Measurements from ENCODE around the gene CTU1.

CTU1 gene

DNA sequence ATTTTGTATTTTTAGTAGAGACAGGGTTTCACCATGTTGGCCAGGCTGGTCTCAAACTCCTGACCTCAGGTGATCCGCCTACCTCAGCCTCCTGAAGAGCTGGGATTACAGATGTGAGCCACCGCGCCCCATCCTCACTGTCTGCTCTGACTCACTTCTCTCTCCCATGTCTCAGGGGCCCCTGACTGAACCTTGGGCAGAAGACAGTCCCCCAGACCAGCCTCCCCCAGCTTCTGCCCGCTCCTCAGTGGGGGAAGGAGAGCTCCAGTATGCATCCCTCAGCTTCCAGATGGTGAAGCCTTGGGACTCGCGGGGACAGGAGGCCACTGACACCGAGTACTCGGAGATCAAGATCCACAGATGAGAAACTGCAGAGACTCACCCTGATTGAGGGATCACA is 21.5 kb upstream of the CTU1 start:
- DNase-seq (no peak), ATAC-seq (ENCODE audit: insufficient read depth, low read depth) (no peak)
- Histone ChIP-seq H3K9me3 (ENCODE audit: insufficient read depth, low read length, severe bottlenecking) (no peaks in the 10 kb centered on the region), H4K20me1 (ENCODE audit: insufficient read depth, low read length) (no peaks in the 10 kb centered on the region), H3K4me2 (ENCODE audit: insufficient read depth, low read length) (no peak overlapping the region), H3K36me3 (ENCODE audit: insufficient read depth, low read length) (no peaks in the 10 kb centered on the region), H2AFZ (ENCODE audit: low read depth, low read length) (no peak overlapping the region), H3K9ac (ENCODE audit: low read depth, low read length) (no peak overlapping the region), H3K4me3 (ENCODE audit: low read depth in 1 of 2, low read length in 2 of 2) (no peak overlapping the region), H3K27me3 (ENCODE audit: insufficient read depth, low read length, poor library complexity) (no peaks in the 10 kb centered on the region), H3K4me1 (ENCODE audit: insufficient read depth, low read length) (no peaks in the 10 kb centered on the region), H3K79me2 (ENCODE audit: insufficient read depth, low read length) (no peaks in the 10 kb centered on the region), H3K27ac (ENCODE audit: low read length) (no peak overlapping the region)
- no peak for TF ChIP-seq EZH2 (IDR thresholded peaks at IDR 0.05; ENCODE audit: borderline replicate concordance, low read depth, low read length, severe bottlenecking)
- TF ChIP-seq, protein P1, sequence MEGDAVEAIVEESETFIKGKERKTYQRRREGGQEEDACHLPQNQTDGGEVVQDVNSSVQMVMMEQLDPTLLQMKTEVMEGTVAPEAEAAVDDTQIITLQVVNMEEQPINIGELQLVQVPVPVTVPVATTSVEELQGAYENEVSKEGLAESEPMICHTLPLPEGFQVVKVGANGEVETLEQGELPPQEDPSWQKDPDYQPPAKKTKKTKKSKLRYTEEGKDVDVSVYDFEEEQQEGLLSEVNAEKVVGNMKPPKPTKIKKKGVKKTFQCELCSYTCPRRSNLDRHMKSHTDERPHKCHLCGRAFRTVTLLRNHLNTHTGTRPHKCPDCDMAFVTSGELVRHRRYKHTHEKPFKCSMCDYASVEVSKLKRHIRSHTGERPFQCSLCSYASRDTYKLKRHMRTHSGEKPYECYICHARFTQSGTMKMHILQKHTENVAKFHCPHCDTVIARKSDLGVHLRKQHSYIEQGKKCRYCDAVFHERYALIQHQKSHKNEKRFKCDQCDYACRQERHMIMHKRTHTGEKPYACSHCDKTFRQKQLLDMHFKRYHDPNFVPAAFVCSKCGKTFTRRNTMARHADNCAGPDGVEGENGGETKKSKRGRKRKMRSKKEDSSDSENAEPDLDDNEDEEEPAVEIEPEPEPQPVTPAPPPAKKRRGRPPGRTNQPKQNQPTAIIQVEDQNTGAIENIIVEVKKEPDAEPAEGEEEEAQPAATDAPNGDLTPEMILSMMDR (IDR thresholded peaks at IDR 0.05; ENCODE audit: borderline replicate concordance, extremely low read depth, low read length, poor library complexity, severe bottlenecking) = no peak

DNA sequence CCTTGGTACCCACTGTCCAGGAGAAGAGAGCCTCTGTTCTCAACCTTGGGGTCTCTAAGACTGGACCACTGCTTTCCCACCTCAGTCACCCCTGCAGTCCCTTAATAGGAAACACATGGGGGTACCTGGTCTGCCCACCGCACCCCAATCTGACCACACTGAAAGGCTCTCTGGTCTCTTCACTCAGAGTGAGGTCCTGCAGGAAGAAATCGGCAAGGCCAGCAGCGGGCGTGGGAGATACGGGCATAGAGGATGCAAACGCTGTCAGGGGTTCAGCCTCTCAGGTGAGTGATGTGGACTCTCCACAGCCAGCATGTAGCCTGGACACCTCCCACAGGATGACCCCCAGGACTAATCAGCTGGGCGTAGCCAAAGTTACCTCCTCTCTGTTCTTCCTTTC is 20.0 kb upstream of the CTU1 start:
- no peaks in the 10 kb centered on the region for H4K20me1 ChIP-seq (ENCODE audit: insufficient read depth, low read length)
- no peak for TF ChIP-seq EZH2 (IDR thresholded peaks at IDR 0.05; ENCODE audit: borderline replicate concordance, low read depth, low read length, severe bottlenecking)
- TF ChIP-seq, protein P1 (IDR thresholded peaks at IDR 0.05; ENCODE audit: borderline replicate concordance, extremely low read depth, low read length, poor library complexity, severe bottlenecking) = no peak
- H3K4me1 ChIP-seq (ENCODE audit: insufficient read depth, low read length) = no peaks in the 10 kb centered on the region
- H3K79me2 ChIP-seq (ENCODE audit: insufficient read depth, low read length) = no peaks in the 10 kb centered on the region
- ATAC-seq (ENCODE audit: insufficient read depth, low read depth) = no peak
- no peak overlapping the region for H3K4me3 ChIP-seq (ENCODE audit: low read depth in 1 of 2, low read length in 2 of 2)
- no peaks in the 10 kb centered on the region for H3K36me3 ChIP-seq (ENCODE audit: insufficient read depth, low read length)
- no peak overlapping the region for H3K9ac ChIP-seq (ENCODE audit: low read depth, low read length)
- no peak overlapping the region for H2AFZ ChIP-seq (ENCODE audit: low read depth, low read length)
- no peak for DNase-seq
- H3K27ac ChIP-seq (ENCODE audit: low read length) = no peak overlapping the region
- H3K9me3 ChIP-seq (ENCODE audit: insufficient read depth, low read length, severe bottlenecking) = no peaks in the 10 kb centered on the region
- no peaks in the 10 kb centered on the region for H3K27me3 ChIP-seq (ENCODE audit: insufficient read depth, low read length, poor library complexity)
- no peak overlapping the region for H3K4me2 ChIP-seq (ENCODE audit: insufficient read depth, low read length)

DNA sequence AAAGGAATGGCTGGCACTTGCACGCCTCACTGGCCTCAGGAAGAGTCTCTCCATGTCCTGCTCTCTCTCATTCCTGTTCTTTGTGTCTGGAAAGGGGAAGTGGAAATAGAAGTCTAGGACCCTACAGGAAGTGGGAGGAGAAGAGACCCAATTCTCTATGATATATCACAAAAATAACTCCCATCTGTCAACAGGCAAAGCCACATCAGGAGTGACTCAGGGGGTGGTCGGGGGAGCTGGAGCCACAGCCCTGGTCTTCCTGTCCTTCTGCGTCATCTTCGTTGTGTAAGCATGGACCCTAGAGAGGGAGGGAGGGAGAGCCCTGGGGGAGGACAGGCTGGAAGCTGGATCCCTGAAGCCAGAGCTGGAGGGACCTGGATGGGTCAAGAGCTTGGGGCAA is 19.5 kb upstream of the CTU1 start:
- TF ChIP-seq, protein P1 (IDR thresholded peaks at IDR 0.05; ENCODE audit: borderline replicate concordance, extremely low read depth, low read length, poor library complexity, severe bottlenecking) = no peak
- TF ChIP-seq EZH2 (IDR thresholded peaks at IDR 0.05; ENCODE audit: borderline replicate concordance, low read depth, low read length, severe bottlenecking) = no peak
- Histone ChIP-seq H3K27me3 (ENCODE audit: insufficient read depth, low read length, poor library complexity) (no peaks in the 10 kb centered on the region), H2AFZ (ENCODE audit: low read depth, low read length) (no peak overlapping the region), H3K9me3 (ENCODE audit: insufficient read depth, low read length, severe bottlenecking) (no peaks in the 10 kb centered on the region), H3K9ac (ENCODE audit: low read depth, low read length) (no peak overlapping the region), H3K27ac (ENCODE audit: low read length) (no peak overlapping the region), H3K36me3 (ENCODE audit: insufficient read depth, low read length) (no peaks in the 10 kb centered on the region), H3K4me3 (ENCODE audit: low read depth in 1 of 2, low read length in 2 of 2) (no peak overlapping the region), H3K4me2 (ENCODE audit: insufficient read depth, low read length) (no peak overlapping the region), H3K4me1 (ENCODE audit: insufficient read depth, low read length) (no peaks in the 10 kb centered on the region), H3K79me2 (ENCODE audit: insufficient read depth, low read length) (no peaks in the 10 kb centered on the region), H4K20me1 (ENCODE audit: insufficient read depth, low read length) (no peaks in the 10 kb centered on the region)
- DNase-seq (no peak), ATAC-seq (ENCODE audit: insufficient read depth, low read depth) (no peak)

DNA sequence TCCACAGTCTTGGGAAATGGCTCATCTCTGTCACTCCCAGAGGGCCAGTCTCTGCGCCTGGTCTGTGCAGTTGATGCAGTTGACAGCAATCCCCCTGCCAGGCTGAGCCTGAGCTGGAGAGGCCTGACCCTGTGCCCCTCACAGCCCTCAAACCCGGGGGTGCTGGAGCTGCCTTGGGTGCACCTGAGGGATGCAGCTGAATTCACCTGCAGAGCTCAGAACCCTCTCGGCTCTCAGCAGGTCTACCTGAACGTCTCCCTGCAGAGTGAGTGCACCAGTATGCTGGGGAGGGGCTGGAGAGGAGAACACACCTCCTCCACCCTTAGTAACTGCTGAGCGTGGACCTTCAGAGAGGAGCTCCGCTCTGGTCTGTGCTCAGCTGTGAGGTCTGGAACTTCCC is 18.8 kb upstream of the CTU1 start:
- Histone ChIP-seq H3K9ac (ENCODE audit: low read depth, low read length) (no peak overlapping the region), H3K4me2 (ENCODE audit: insufficient read depth, low read length) (no peak overlapping the region), H4K20me1 (ENCODE audit: insufficient read depth, low read length) (no peaks in the 10 kb centered on the region), H2AFZ (ENCODE audit: low read depth, low read length) (no peak overlapping the region), H3K4me3 (ENCODE audit: low read depth in 1 of 2, low read length in 2 of 2) (no peak overlapping the region), H3K36me3 (ENCODE audit: insufficient read depth, low read length) (no peaks in the 10 kb centered on the region), H3K9me3 (ENCODE audit: insufficient read depth, low read length, severe bottlenecking) (no peaks in the 10 kb centered on the region), H3K27me3 (ENCODE audit: insufficient read depth, low read length, poor library complexity) (no peaks in the 10 kb centered on the region), H3K4me1 (ENCODE audit: insufficient read depth, low read length) (no peaks in the 10 kb centered on the region), H3K79me2 (ENCODE audit: insufficient read depth, low read length) (no peaks in the 10 kb centered on the region), H3K27ac (ENCODE audit: low read length) (no peak overlapping the region)
- TF ChIP-seq, protein P1 (IDR thresholded peaks at IDR 0.05; ENCODE audit: borderline replicate concordance, extremely low read depth, low read length, poor library complexity, severe bottlenecking) = no peak
- no peak for TF ChIP-seq EZH2 (IDR thresholded peaks at IDR 0.05; ENCODE audit: borderline replicate concordance, low read depth, low read length, severe bottlenecking)
- ATAC-seq (ENCODE audit: insufficient read depth, low read depth) = no peak
- DNase-seq = no peak
